Adrenal gland (tissue), 5 donors: Measurements from ENCODE around the gene IGFBP4.

Experiments
- CTCF ChIP-seq, 6 experiments: fragments of 450-650 bp in 4 of 6; fragments of 200-600 bp in 2 of 6; sonication (generic) in 1 of 6; IDR thresholded peaks; 1 replicate in 5 of 6; 2 replicates in 1 of 6; pipeline versions ENCODE4 v1.5.1 to v1.8.0; 2016 to 2021; ENCODE audit warnings: antibody characterized with exemption in 6 of 6, mild to moderate bottlenecking in 2 of 6, moderate library complexity in 1 of 6
- POLR2A ChIP-seq, 2 donors: fragments of 450-650 bp; IDR thresholded peaks; one replicate each; pipeline ENCODE4 v1.6.1; 2017; ENCODE audit warnings: antibody characterized with exemption in 2 of 2, mild to moderate bottlenecking in 2 of 2, moderate library complexity in 1 of 2
- donor health status: DM: no; HTN: no; CAD: no.

- TF ChIP-seq CTCF (IDR thresholded peaks at IDR 0.05) (no peak), POLR2A (IDR thresholded peaks at IDR 0.05) (no peak)
These were observed 27.9 kb downstream of the IGFBP4 start for GRCh38 chr17:40470932-40471828.
